ENCODE measurements around the gene RSPH9. TPM values are rescaled to one million over a fixed set of nuclear protein-coding genes. Genes with fewer than 3 reads are reported as not detected.

Gene RSPH9, protein sequence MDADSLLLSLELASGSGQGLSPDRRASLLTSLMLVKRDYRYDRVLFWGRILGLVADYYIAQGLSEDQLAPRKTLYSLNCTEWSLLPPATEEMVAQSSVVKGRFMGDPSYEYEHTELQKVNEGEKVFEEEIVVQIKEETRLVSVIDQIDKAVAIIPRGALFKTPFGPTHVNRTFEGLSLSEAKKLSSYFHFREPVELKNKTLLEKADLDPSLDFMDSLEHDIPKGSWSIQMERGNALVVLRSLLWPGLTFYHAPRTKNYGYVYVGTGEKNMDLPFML
- not detected in 2 replicates for polyA plus RNA-seq (2014; cell fraction: cytosol; rRNA removed)
- not detected in 2 replicates for polyA plus RNA-seq (2014; cell fraction: nucleus; rRNA removed)

DNA sequence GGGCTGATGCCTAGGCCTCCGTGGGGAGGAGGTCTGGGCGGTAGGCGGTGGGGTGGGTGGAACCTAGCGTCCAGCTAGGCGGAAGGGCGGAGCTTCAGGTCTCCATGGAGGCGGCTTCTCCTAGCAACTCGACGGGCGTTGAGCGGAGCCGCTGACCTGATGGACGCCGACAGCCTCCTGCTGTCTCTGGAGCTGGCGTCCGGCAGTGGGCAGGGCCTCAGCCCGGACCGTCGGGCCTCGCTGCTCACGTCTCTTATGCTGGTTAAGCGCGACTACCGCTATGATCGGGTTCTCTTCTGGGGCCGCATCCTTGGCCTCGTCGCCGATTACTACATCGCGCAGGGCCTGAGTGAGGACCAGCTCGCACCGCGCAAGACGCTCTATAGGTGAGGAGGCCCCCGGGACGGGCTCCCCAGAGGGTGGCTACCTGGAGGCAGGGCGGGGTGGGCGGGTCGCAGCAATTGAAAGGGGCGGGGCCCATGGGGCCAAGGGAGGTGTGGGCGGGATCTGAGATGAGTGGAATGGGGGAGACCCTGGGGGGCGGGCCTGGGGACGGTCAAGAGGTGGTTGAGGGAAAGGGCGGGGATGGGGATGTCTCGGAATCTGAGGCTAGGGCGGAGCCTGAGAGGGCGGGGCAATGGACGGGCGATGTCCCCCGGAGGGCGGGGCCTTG, at the start of gene RSPH9:
Gene RSPH9 (plus strand): TSS at position 97 of the 673 bp plus-strand sequence. CDS start 63 bp downstream, at position 160.
- no peak for DNase-seq (ENCODE audit: low spot score)

DNA sequence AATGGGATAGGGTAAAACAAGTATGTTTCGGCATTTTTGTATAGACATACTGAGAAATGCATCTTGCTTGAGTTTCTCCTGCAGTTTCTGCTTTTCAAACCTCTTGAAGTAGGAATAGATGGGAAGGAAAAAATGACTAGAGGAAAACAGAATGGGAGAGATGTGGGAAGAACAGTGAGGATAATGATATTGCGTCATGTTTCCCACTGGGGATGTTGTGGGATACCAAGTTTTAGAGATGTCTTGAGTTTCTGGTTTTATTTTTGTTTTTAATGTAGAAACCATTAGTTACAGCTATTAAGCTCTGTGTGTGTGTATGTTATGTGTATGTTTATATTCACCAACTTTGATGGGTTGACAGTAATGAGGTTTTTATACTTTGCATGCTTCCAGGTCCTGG, 44.2 kb upstream of the RSPH9 start:
- no peak for DNase-seq (ENCODE audit: low spot score)

DNA sequence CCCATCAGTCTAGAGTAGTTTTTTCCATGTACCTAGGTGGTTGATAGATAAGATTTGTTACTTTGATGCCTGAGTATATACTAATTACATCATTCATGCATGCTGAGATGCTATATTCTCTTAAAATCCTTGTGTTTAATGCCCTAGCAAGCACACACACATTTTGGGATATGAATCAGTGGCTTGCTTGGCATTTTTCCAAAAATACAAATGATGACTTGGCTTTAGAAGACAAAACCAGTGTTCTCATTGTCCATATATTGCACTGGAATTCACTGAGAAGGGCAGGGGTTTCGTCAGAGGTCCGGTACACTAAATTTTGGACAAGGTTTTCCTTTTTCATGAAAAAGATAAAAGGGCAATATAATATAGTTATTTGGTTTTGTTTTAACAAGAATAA, 40.7 kb upstream of the RSPH9 start:
- no peak for DNase-seq (ENCODE audit: low spot score)

DNA sequence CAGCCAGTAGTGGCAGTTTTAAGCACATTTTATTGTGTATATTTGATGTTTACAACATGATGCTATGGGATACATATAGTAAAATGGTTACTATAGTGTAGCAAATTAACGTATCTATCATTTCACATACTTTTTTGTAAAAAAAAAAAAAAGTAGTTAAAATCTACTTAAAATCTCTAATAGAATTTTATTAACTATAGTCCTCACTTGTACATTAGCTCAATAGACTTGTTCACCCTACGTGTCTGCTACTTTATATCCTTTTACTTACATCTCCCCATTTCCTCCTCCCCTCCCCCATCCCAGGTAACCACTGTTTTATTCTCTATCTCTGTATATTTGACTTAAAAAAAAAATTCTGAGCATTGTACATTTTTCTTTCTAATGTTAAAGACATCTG, 38.8 kb upstream of the RSPH9 start:
- DNase-seq (ENCODE audit: low spot score) = no peak

DNA sequence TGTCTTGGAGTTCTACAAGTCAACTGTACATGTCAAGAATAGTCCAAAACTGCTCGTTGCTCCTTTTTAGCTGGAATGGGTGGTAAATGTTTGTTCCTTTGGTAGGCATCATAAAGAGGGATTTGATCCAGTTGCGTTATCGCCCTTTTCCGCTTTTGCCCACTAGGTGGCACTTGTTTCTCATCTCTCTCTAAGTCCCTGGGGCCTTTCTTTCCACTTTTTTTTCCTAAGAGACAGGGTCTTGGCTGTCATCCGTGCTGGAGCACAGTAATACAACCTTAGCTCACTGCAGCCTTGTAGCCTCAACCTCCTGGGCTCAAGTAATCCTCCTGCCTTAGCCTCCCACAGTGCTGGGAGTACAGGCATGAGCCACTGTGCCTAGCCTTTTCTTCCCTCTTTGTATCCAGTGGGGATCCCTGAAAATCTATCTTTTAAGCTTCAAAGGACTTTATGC, 36.5 kb upstream of the RSPH9 start:
- peak; percentile 82 for DNase-seq (ENCODE audit: low spot score)

DNA sequence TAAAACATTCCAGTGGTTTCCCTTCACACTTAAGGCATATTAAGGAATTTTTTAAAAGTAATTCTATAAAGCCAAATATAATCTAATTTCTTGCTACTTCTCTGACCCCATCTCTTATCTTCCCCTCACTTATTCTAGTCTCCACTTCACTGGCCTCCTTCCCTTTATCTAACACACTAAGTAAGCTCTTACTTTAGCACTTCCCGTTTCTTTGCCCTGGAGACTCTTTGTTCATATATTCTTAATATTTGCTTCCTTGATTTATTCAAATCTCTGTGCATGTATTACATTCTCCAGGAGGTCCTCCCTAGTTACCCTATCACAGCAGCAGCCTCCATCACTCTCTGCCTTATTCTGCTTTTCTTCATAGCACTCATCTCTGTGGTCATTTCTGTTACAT, 36.0 kb upstream of the RSPH9 start:
- no peak for DNase-seq (ENCODE audit: low spot score)

DNA sequence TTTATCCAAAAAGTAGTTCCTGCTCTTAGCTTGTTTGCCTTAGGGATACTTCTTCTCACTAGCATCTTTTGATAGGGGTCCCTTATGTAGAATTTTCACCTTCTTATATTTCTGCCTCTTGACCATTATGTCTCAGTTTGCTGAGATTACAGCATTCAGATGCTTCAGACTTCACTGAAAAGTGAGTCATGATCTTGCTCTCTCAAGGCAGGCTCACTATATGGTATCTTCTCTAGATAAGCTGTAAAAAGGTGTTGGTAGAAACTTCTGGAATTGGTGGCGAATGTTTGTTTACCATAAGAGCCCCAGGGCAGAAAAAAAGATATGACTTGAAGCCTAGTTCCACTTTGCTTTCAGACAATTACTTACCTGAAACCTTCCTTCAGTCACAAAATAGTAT, 35.4 kb upstream of the RSPH9 start:
- no peak for DNase-seq (ENCODE audit: low spot score)

DNA sequence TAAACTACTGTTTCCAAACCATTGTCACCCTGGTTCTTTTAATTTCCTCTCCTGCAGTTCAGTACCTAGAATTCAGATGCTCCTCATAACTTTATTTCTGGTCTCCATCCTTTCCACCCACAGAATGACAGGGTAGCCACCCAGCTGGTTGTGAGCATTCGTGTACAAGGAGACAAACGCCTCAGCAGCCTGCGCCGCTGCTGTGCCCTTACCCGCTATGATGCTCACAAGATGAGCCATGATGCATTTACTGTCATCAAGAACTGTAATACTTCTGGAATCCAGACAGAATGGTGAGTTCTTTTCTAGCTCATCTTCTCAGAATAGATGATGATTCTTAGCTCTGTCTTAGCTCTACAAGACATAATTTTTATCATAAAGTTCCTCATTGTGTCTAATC, 34.4 kb upstream of the RSPH9 start:
- DNase-seq (ENCODE audit: low spot score) = no peak

DNA sequence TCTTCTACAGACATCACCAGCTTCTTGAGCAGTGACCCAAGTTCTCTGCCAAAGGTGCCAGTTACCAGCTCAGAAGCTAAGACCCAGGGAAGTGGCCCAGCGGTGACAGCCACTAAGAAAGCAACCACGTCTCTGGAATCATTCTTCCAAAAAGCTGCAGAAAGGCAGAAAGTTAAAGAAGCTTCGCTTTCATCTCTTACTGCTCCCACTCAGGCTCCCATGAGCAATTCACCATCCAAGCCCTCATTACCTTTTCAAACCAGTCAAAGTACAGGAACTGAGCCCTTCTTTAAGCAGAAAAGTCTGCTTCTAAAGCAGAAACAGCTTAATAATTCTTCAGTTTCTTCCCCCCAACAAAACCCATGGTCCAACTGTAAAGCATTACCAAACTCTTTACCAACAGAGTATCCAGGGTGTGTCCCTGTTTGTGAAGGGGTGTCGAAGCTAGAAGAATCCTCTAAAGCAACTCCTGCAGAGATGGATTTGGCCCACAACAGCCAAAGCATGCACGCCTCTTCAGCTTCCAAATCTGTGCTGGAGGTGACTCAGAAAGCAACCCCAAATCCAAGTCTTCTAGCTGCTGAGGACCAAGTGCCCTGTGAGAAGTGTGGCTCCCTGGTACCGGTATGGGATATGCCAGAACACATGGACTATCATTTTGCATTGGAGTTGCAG, 31.0 kb upstream of the RSPH9 start:
- no peak for DNase-seq (ENCODE audit: low spot score)

DNA sequence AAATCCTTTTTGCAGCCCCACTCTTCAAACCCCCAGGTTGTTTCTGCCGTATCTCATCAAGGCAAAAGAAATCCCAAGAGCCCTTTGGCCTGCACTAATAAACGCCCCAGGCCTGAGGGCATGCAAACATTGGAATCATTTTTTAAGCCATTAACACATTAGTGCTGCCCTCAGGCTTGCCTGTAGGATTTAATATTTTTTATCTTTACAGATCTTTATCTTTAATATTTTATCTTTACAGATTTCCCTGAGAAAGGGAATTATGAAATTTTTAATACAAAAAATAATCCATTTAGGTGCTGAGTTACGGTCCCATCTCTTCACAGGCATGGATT, 30.5 kb upstream of the RSPH9 start:
- DNase-seq (ENCODE audit: low spot score) = no peak

DNA sequence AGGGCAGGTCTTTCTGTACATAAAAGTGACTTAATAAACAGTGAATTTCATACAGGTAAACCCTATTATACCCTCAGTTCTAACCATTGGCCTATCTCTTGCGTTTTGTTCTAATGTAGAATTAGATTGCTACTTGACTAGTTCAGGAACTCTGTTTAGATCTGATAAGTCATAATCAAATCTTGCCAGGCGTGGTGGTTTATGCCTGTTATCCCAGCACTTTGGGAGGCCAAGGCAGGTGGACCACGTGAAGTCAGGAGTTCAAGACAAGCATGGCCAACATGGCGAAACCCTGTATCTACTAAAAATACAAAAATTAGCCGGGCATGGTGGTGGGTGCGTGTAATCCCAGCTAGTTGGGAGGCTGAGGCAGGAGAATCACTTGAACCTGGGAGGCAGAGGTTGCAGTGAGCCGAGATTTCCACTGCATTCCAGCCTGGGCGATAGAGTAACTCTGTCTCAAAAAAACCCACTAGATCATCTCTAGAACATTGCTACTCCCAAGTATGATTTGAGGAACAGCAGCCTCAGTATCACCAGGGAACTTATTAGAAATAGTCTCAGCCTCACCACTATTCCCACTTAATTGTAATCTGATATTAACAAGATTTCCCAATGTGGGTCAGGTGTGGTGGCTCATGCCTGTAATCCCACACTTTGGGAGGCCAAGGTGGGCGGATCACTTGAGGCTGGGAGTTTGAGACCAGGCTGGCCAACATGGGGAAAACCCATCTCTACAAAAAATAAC, 27.9 kb upstream of the RSPH9 start:
- no peak for DNase-seq (ENCODE audit: low spot score)

DNA sequence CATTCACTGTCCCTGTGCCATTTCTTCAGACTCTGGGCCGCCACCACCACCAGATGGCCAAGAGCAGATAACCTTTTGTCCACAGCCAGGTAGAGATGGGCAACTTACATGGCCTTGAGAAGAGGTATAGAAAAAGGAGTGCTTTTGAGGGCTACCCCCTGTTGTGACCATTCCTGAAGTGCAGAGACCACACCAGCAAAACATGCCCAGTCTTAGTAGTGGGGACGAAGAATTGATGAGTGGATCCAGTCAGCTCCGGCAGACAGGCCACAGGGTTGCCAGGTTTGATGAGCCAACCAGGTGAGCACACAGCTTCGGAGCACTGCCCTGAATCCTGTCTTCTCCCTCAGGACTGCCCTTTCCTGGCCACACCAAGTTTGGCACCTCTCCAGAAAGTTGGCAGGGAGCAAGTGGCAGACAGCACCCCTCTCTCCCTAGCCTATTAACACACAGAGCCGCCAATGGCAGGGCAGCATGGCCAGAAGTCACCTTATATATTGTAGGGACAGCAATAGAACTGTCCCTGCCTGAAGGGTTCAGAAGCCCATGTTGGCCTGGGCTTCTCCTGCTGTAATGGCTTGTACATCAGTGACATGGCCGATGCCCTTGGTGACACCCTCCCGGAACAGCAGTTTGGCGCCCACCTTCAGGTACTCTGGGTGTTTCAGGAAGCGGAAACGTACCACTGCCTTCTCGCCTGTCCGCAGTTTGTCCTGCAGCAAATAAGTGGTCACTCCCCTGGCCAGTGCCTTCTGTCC, 23.6 kb upstream of the RSPH9 start:
- no peak for DNase-seq (ENCODE audit: low spot score)

DNA sequence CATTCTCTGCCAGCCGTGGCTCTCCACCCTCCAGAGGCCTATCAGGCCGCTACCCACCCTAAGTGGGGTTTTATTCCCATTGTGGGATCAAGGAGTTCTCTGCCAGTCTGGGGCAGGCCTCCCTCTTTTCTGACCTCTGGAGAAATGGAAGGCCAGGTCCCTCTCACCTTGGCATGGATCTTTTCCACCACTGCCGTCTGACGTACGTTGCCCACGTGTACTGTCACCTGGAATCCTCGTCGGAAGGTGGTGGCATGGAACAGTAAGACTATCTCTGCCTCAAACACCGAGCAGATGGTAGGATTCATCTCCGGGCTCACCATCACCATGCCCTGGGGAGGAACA, 23.0 kb upstream of the RSPH9 start:
- DNase-seq (ENCODE audit: low spot score) = no peak

DNA sequence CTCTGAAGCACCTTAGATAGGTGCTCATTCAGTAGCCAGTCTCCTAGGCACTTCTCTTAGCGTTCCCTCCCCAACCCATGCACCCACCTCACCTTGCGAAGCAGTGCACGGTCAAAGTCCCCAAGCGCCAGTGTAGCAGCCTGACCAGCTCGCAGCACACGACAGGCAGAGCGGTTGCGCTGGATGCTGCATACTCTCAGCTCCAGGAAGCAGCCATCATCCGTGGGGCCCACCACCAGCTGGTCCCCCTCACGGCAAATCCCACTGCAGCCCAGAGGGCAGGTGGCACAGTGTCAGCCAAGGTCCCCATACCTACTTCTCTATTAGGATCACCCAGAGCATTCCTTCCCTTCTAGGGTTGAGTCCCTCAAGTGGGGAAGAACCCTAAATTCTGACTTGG, 22.3 kb upstream of the RSPH9 start:
- DNase-seq (ENCODE audit: low spot score) = no peak

DNA sequence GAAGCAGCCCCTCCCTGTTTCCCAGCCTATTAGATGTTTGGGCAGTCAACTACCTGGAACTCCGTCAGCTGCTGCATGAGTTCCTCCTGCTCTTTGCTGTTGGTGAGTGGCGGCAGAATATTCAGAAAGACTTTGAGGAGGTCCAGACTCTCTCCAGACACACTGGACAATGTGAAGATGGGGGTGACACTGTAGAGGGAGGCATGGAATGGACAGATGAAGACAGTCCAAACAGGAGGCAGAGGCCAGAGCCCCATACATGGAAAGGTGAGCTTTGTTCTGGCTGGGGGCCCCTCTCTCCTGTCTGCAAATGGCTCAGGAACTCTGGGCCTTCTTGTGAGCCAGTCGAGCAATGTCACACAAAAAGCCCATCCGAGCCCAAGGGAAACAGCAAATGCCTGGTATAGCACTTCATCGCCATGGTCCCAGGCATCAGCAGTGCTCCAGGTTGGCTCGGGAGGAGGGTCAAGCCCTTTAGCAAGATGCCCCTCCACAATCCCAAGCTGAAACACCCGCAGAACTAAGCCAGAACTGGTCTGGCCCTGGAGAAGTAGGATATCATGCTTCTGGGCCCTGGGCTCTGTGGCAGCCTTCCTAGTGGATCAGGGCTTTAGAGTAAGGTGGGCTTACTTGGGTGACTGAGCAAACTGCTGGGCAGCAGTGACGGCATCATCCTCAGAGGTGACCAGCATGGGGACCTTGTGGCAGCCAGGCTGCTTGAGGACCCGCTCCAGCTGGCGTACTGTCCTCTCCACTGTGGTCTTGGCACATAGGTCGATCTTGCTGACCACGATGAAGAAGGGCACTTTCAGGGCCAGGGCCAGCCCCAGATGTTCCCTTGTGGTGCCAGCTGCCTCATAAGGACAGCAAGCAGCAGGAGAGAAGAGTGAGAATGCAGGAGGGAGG, 20.7 kb upstream of the RSPH9 start:
- no peak for DNase-seq (ENCODE audit: low spot score)

DNA sequence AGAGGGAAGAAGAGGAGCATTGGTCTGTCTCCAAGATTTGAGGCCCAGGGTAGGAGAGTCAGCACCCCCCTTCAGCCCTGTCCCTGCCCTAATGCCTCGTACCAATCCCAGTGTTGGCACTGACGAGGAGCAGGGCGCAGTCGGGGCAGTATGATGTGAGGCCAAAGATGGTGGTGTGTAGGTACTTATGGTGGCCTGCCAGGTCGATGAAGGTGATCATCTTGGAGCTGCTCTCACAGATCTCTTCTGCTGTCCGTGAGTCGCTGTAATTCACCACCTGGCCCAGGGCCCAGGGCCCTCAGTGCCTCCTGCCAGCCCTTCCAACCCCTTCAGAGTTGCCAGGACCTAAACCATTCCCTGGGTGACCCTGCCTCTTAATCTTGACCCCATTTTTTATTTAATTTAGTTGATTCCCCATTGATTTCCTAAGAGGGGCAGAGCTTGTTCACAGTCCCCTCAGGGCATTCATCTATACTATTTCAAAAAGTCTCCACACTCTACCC, 20.0 kb upstream of the RSPH9 start:
- DNase-seq (ENCODE audit: low spot score) = no peak

DNA sequence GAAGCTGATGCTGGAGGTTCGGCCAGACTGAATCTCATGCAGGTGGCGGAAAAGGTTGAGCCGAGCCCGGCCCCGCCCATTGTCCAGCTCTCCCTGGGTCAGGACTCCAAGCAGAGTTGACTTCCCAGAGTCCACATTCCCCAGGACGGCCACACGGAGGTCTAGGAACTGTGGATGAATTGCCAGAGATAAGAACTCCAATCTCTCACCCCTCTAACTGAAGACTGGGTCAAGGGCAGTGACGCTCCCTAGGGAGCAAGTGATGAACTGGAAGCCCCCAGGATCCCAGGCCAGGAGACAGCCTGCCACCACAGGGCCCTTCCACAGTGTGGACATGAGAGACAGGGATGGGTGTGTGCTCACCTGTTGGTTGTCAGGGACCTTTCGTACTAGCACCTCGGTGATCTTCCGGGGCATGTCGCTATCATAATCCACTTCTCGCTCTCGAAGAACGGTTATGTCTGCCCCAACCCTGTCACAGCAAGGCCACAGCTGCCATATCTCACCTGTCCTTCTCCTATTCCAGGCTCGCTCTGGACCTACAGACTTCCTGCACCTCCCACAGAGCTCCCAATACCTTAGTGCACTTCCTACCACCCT, 19.3 kb upstream of the RSPH9 start:
- DNase-seq (ENCODE audit: low spot score) = no peak

DNA sequence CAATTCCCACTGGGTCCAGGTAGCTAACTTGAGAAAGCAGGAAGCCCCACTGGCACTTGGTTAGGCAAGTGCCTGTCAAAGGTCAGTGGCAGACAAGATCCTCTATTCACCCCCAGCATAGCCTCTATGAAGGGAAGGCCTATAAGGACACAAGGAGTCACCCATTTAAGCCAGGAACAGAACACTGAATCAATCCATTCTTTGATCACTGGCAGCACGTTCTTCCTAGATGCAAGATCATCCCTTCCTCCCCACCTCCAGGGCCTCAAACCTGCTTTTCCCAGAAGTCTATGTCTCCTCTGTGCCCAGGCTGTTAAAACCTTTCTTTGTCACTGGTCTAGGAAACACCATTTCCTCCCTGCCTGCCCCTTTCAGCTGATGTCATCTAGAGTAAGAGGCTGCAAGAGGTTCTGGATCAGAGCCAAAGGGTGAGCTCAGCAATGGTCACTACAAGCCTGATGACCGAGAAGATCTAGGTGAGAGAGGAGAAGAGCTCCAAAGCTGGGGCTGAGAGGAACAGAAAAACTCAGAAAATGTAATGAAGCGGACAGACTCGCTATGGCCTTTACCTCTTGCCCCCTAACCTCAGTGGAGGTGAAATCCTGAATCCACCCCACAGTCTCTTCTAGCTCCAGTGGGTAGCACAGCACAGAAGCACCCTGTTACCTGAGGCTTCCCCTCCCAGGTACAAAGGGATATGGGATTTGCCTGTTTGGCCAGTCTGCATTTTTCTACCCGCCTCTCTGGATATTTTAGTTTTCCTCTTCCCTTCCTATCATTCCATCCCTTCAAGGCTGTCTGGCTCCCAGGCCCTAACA, 17.6 kb upstream of the RSPH9 start:
- no peak for DNase-seq (ENCODE audit: low spot score)

Data from SK-N-DZ (cell line).